Mucosa of rectum (tissue), 2 donors: ENCODE results near the gene ABTB2.

ENCODE experiments used
- H3K27ac ChIP-seq, 2 donors: one replicate each; pipeline ENCODE4 v1.7.0; 2013; ENCODE audit warnings: inconsistent platforms in 2 of 2, low read depth in 2 of 2, low read length in 2 of 2
- H3K27me3 ChIP-seq, 2 donors: one replicate each; pipeline ENCODE4 v1.7.0; 2013; ENCODE audit warnings: low read length in 2 of 2; ENCODE audit not compliant: control insufficient read depth in 2 of 2, insufficient read depth in 2 of 2
- H3K36me3 ChIP-seq, 2 donors: one replicate each; pipeline ENCODE4 v1.7.0; 2013; ENCODE audit warnings: low read length in 2 of 2; ENCODE audit not compliant: control insufficient read depth in 2 of 2, insufficient read depth in 2 of 2
- H3K4me1 ChIP-seq, 2 donors: one replicate each; pipeline ENCODE4 v1.7.0; 2013; ENCODE audit warnings: low read length in 2 of 2, mild to moderate bottlenecking in 1 of 2; ENCODE audit not compliant: control insufficient read depth in 2 of 2, insufficient read depth in 2 of 2
- H3K4me3 ChIP-seq, 2 donors: one replicate each; pipeline ENCODE4 v1.7.0; 2013; ENCODE audit warnings: low read length in 2 of 2
- H3K9ac ChIP-seq, 2 donors: one replicate each; pipeline ENCODE4 v1.7.0; 2013; ENCODE audit warnings: low read length in 2 of 2, low read depth in 1 of 2, mild to moderate bottlenecking in 1 of 2
- H3K9me3 ChIP-seq, 2 donors: one replicate each; pipeline ENCODE4 v1.7.0; 2013; ENCODE audit warnings: low read length in 2 of 2; ENCODE audit not compliant: control insufficient read depth in 2 of 2
- donor health status: healthy.
- donor health status: Normal muscosa, but diverticular disease.

The ABTB2 gene

GRCh38 chr11:34238966-34239365 is 118.8 kb downstream of the ABTB2 start:
- H3K4me3 ChIP-seq = no peak overlapping the region
- no peaks in the 10 kb centered on the region for H3K36me3 ChIP-seq
- H3K27ac ChIP-seq = no peak overlapping the region
- no peaks in the 10 kb centered on the region for H3K27me3 ChIP-seq
- no peak overlapping the region for H3K9ac ChIP-seq
- H3K9me3 ChIP-seq = no peaks in the 10 kb centered on the region
- peaks cover 15 to 20% of the 10 kb centered on the region in 2 donors for H3K4me1 ChIP-seq

GRCh38 chr11:34238533-34238932 is 119.3 kb downstream of the ABTB2 start:
- no peaks in the 10 kb centered on the region for H3K36me3 ChIP-seq

GRCh38 chr11:34236572-34236971 is 121.2 kb downstream of the ABTB2 start:
- no peaks in the 10 kb centered on the region for H3K36me3 ChIP-seq
- H3K4me1 ChIP-seq = peaks cover 5 to 9% of the 10 kb centered on the region in 2 donors
- H3K27me3 ChIP-seq = no peaks in the 10 kb centered on the region
- H3K4me3 ChIP-seq = no peak overlapping the region
- no peak overlapping the region for H3K9ac ChIP-seq
- no peak overlapping the region for H3K27ac ChIP-seq
- H3K9me3 ChIP-seq = no peaks in the 10 kb centered on the region

More at GRCh38 chr11:34238533-34238932, 119.3 kb downstream of the ABTB2 start:
- Histone ChIP-seq H3K9ac (no peak overlapping the region), H3K9me3 (no peaks in the 10 kb centered on the region), H3K4me3 (no peak overlapping the region), H3K4me1 (peaks cover 11 to 20% of the 10 kb centered on the region in 2 donors), H3K27ac (no peak overlapping the region), H3K27me3 (no peaks in the 10 kb centered on the region)

- no peaks in the 10 kb centered on the region for H3K36me3 ChIP-seq
- H3K27me3 ChIP-seq = no peaks in the 10 kb centered on the region
- peak overlapping the region in 1 of 2 donors; percentile 17 for H3K9ac ChIP-seq
- no peaks in the 10 kb centered on the region for H3K9me3 ChIP-seq
- peaks cover 5 to 9% of the 10 kb centered on the region in 2 donors for H3K4me1 ChIP-seq
- no peak overlapping the region for H3K4me3 ChIP-seq
- H3K27ac ChIP-seq = no peak overlapping the region
Measured at GRCh38 chr11:34235591-34236071, 122.2 kb downstream of the ABTB2 start.

GRCh38 chr11:34235189-34235588 is 122.6 kb downstream of the ABTB2 start:
- no peaks in the 10 kb centered on the region for H3K27me3 ChIP-seq

GRCh38 chr11:34234086-34234740 is 123.6 kb downstream of the ABTB2 start:
- Histone ChIP-seq H3K27ac (peak overlapping the region; percentile 62 to 85), H3K4me3 (peak overlapping the region in 1 of 2 donors; percentile 19), H3K27me3 (no peaks in the 10 kb centered on the region), H3K36me3 (no peaks in the 10 kb centered on the region), H3K9me3 (no peaks in the 10 kb centered on the region), H3K9ac (peak overlapping the region in 1 of 2 donors; percentile 34), H3K4me1 (peaks cover 5 to 9% of the 10 kb centered on the region in 2 donors)

More at GRCh38 chr11:34235189-34235588, 122.6 kb downstream of the ABTB2 start:
- Histone ChIP-seq H3K36me3 (no peaks in the 10 kb centered on the region), H3K9me3 (no peaks in the 10 kb centered on the region), H3K4me1 (peaks cover 5 to 9% of the 10 kb centered on the region in 2 donors), H3K27ac (peak overlapping the region in 1 of 2 donors; percentile 0), H3K4me3 (no peak overlapping the region), H3K9ac (peak overlapping the region in 1 of 2 donors; percentile 17)

- no peak overlapping the region for H3K9ac ChIP-seq
- no peaks in the 10 kb centered on the region for H3K36me3 ChIP-seq
- peaks cover 5 to 9% of the 10 kb centered on the region in 2 donors for H3K4me1 ChIP-seq
- H3K9me3 ChIP-seq = no peaks in the 10 kb centered on the region
- no peak overlapping the region for H3K27ac ChIP-seq
- no peak overlapping the region for H3K4me3 ChIP-seq
- H3K27me3 ChIP-seq = no peaks in the 10 kb centered on the region
Measured at GRCh38 chr11:34233215-34233614, 124.6 kb downstream of the ABTB2 start.

GRCh38 chr11:34232807-34233206 is 125.0 kb downstream of the ABTB2 start:
- Histone ChIP-seq H3K9me3 (no peaks in the 10 kb centered on the region), H3K4me3 (no peak overlapping the region), H3K9ac (no peak overlapping the region), H3K4me1 (peaks cover 5 to 9% of the 10 kb centered on the region in 2 donors), H3K36me3 (no peaks in the 10 kb centered on the region), H3K27ac (no peak overlapping the region), H3K27me3 (no peaks in the 10 kb centered on the region)

GRCh38 chr11:34226210-34226609 is 131.6 kb downstream of the ABTB2 start:
- no peaks in the 10 kb centered on the region for H3K27me3 ChIP-seq
- peak overlapping the region in 1 of 2 donors; percentile 16 for H3K27ac ChIP-seq
- no peaks in the 10 kb centered on the region for H3K36me3 ChIP-seq
- H3K4me1 ChIP-seq = peaks cover 15 to 33% of the 10 kb centered on the region in 2 donors
- H3K9me3 ChIP-seq = no peaks in the 10 kb centered on the region
- H3K4me3 ChIP-seq = no peak overlapping the region
- no peak overlapping the region for H3K9ac ChIP-seq

GRCh38 chr11:34225091-34225490 is 132.7 kb downstream of the ABTB2 start:
- Histone ChIP-seq H3K9ac (no peak overlapping the region), H3K27me3 (no peaks in the 10 kb centered on the region), H3K27ac (no peak overlapping the region), H3K36me3 (no peaks in the 10 kb centered on the region), H3K4me1 (peaks cover 15 to 33% of the 10 kb centered on the region in 2 donors), H3K4me3 (no peak overlapping the region), H3K9me3 (no peaks in the 10 kb centered on the region)
